ENCODE measurements around the gene CST9L.
"Not testable (repeated sequence)": the region's sequence is repeated elsewhere in the genome, so short reads cannot be mapped to it uniquely, and the experiment has no call there.

CST9L gene

DNA sequence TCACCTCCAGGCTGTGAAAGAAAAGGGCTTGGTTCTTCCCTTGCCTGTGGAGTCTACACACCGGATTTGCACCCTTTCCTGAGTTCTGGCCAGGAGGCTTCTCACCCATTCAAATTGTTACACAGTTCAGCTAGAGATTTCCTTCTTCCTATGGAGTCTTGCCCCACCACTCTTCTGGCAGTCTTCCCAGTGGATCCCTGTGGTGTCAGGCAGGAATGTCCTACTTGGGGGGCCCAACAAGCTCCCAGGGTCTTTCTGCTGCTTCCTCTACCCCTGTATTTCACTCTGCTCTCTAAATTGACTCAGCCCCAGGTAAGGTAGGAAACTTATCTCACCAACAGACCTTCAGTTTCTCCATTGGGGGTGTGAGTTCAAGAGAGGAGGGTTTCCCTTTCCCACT lies 14.0 kb upstream of the CST9L start:
- Histone ChIP-seq H3K4me1 (ENCODE audit: control insufficient read depth in 1 of 2, insufficient read depth in 1 of 2, low read depth in 1 of 2, low read length in 1 of 2) (no peaks in the 10 kb centered on the region), H3K36me3 (no peaks in the 10 kb centered on the region), H3K27ac (no peak overlapping the region), H3K4me3 (ENCODE audit: low read depth in 1 of 2, low read length in 1 of 2) (no peak overlapping the region), H3K27me3 (peaks cover 6% of the 10 kb centered on the region), H3K9me3 (no peaks in the 10 kb centered on the region)
- TF ChIP-seq, protein P1, sequence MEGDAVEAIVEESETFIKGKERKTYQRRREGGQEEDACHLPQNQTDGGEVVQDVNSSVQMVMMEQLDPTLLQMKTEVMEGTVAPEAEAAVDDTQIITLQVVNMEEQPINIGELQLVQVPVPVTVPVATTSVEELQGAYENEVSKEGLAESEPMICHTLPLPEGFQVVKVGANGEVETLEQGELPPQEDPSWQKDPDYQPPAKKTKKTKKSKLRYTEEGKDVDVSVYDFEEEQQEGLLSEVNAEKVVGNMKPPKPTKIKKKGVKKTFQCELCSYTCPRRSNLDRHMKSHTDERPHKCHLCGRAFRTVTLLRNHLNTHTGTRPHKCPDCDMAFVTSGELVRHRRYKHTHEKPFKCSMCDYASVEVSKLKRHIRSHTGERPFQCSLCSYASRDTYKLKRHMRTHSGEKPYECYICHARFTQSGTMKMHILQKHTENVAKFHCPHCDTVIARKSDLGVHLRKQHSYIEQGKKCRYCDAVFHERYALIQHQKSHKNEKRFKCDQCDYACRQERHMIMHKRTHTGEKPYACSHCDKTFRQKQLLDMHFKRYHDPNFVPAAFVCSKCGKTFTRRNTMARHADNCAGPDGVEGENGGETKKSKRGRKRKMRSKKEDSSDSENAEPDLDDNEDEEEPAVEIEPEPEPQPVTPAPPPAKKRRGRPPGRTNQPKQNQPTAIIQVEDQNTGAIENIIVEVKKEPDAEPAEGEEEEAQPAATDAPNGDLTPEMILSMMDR (IDR thresholded peaks at IDR 0.05) = no peak

DNA sequence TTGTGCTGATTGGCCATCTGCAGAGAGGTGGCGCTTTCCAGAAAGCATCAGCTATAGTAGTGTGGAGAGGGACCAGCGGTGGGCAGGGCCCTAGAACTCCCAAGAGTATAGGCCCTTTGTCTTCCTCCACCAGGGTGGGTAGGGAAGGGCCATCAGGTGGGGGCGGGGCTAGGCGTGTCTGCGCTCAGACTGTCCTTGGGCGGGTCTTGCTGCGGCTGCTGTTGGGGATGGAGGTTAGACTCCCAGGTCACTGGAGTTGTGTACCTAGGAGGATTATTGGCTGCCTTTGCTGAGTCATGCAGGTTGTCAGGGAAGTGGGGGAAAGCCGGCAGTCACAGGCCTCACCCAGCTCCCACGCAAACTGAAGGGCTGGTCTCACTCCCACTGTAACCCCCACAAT lies 13.5 kb upstream of the CST9L start:
- not testable (repeated sequence) for H3K27ac ChIP-seq; H3K36me3 ChIP-seq; H3K4me3 ChIP-seq (ENCODE audit: low read depth in 1 of 2, low read length in 1 of 2); H3K4me1 ChIP-seq (ENCODE audit: control insufficient read depth in 1 of 2, insufficient read depth in 1 of 2, low read depth in 1 of 2, low read length in 1 of 2); H3K9me3 ChIP-seq; H3K27me3 ChIP-seq

DNA sequence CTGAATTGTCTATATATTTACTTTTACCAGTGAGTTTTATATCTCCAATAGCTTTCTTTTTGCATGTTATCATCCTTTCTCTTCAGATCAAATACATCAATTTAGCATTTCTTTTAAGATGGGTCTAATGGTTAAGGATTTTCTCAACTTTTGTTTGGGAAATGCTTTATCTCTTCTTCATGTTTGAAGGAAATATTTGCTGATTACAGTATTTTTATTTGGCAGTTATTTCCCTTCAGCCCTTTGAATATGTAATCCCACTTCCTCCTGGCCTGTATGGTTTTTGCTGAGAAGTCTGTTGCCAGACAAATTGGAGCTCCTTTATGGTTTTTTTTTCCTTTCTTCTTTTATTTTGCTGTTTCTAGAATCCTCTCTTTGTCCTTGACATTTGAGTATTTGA lies 6.7 kb upstream of the CST9L start:
- H3K9me3 ChIP-seq = no peaks in the 10 kb centered on the region
- no peaks in the 10 kb centered on the region for H3K27me3 ChIP-seq
- no peak overlapping the region for H3K27ac ChIP-seq
- TF ChIP-seq, protein P1 (IDR thresholded peaks at IDR 0.05) = no peak
- no peak overlapping the region for H3K4me3 ChIP-seq (ENCODE audit: low read depth in 1 of 2, low read length in 1 of 2)
- H3K36me3 ChIP-seq = no peaks in the 10 kb centered on the region
- H3K4me1 ChIP-seq (ENCODE audit: control insufficient read depth in 1 of 2, insufficient read depth in 1 of 2, low read depth in 1 of 2, low read length in 1 of 2) = no peaks in the 10 kb centered on the region

DNA sequence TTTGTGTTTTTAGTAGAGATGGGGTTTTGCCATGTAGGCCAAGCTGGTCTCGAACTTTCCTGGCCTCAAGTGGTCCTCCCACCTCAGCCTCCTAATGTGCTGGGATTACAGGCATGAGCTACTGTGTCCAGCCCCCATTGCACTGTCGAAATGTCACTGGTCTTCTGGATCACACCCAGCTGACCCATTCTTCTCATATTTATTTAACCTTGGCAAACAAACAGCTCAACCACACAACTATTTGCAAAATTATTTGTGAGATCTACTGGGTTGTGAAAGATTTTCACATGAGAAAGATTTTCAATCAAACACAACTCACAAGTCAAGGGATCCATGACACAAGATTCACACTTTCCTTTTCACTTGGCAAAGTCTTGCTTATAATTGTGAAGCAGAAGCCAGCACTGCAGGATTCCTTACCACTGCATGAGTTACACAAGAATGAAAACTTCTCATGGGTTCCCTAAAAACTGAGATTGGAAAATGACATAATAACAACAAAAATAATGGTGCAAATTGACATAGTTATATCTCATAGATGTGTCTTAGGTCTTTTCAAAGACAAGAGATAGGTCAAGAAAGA lies 2.0 kb upstream of the CST9L start:
- H3K9me3 ChIP-seq = no peaks in the 10 kb centered on the region
- TF ChIP-seq, protein P1 (IDR thresholded peaks at IDR 0.05) = no peak
- H3K4me3 ChIP-seq (ENCODE audit: low read depth in 1 of 2, low read length in 1 of 2) = no peak overlapping the region
- H3K4me1 ChIP-seq (ENCODE audit: control insufficient read depth in 1 of 2, insufficient read depth in 1 of 2, low read depth in 1 of 2, low read length in 1 of 2) = no peaks in the 10 kb centered on the region
- H3K27me3 ChIP-seq = no peaks in the 10 kb centered on the region
- H3K36me3 ChIP-seq = no peaks in the 10 kb centered on the region
- H3K27ac ChIP-seq = no peak overlapping the region

DNA sequence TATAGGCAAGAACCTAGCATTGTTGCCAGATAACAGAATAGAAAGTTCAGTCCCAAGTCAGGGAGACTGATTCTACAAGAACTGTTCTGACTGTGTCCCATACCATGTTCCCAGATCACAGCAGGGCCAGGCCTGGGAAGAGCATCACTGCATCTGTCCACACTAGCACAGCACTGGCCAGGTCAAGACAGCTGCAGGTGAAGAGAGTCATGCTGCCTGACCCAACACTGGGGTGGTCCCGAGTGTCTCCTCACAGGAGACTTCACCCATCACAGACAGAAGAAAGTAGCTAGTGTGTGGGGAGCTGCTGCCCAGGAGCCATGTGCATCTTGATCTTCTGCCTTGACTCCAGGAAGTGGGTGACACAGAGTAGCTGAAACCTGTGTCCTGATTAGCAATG lies 1.3 kb upstream of the CST9L start:
- no peak overlapping the region for H3K27ac ChIP-seq
- H3K27me3 ChIP-seq = no peaks in the 10 kb centered on the region
- no peaks in the 10 kb centered on the region for H3K4me1 ChIP-seq (ENCODE audit: control insufficient read depth in 1 of 2, insufficient read depth in 1 of 2, low read depth in 1 of 2, low read length in 1 of 2)
- H3K36me3 ChIP-seq = no peaks in the 10 kb centered on the region
- H3K9me3 ChIP-seq = no peaks in the 10 kb centered on the region
- TF ChIP-seq, protein P1 (IDR thresholded peaks at IDR 0.05) = no peak
- no peak overlapping the region for H3K4me3 ChIP-seq (ENCODE audit: low read depth in 1 of 2, low read length in 1 of 2)

DNA sequence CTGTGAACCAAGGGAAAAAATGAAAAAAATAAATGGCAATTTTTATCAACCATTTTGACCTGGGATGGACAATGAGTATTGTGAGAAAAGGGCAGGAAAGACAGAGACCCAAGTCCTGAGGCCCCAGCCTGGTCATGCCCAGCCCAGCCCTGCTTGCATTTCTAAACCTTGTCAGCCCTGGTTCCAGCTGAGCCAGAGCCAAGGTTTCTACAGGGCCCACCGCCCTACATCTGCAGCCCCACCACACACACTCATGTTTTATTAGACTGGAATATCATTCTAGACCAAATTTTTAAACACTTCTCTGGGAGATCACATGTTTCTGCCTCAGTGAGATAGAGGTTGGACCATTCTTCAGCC lies 667 bp upstream of the CST9L start:
- no peaks in the 10 kb centered on the region for H3K36me3 ChIP-seq
- TF ChIP-seq, protein P1 (IDR thresholded peaks at IDR 0.05) = no peak
- H3K9me3 ChIP-seq = no peaks in the 10 kb centered on the region
- H3K4me1 ChIP-seq (ENCODE audit: control insufficient read depth in 1 of 2, insufficient read depth in 1 of 2, low read depth in 1 of 2, low read length in 1 of 2) = no peaks in the 10 kb centered on the region
- H3K27ac ChIP-seq = no peak overlapping the region
- H3K4me3 ChIP-seq (ENCODE audit: low read depth in 1 of 2, low read length in 1 of 2) = no peak overlapping the region
- H3K27me3 ChIP-seq = no peaks in the 10 kb centered on the region

Data from neutrophil (primary cell).